Measurements from ENCODE around the gene LYZL1. TPM values are rescaled to one million over a fixed set of nuclear protein-coding genes. Genes with fewer than 3 reads are reported as not detected.
"Not testable (repeated sequence)": the region's sequence is repeated elsewhere in the genome, so short reads cannot be mapped to it uniquely, and the experiment has no call there.

LYZL1 gene
- polyA plus RNA-seq, 3 donors from 2014 or later = not detected

DNA sequence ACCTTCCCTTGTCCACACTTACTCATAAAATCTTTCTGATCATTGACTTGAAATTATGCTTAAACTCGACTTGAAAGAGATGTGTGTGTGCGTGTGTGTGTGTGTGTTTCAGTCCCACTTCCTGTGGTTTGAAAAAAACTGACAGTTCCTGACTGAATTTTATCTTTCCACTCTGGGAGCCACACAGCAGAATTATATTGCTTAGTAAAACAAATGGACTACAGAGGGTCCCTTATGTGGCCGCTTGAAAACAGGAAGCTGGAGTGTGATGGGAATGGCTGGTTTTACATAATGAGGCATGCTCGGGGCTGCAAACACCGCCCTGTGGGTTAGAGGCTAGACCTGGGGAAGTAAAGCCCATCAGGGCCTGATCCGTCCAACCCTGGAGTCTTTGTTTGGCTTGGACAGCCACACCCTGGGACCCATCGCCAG is 54.8 kb downstream of the LYZL1 start:
- H3K9me3 Mint-ChIP-seq = no peaks in the 10 kb centered on the region
- DNase-seq = no peak
- H3K4me1 Mint-ChIP-seq = no peaks in the 10 kb centered on the region
- no peaks in the 10 kb centered on the region for H3K36me3 Mint-ChIP-seq
- peaks cover 0 to 11% (median 1%) of the 10 kb centered on the region in 3 donors for H3K27me3 Mint-ChIP-seq (ENCODE audit: low read depth in 3 of 3)
- no peak overlapping the region for H3K27ac Mint-ChIP-seq
- no peak overlapping the region for H3K4me3 Mint-ChIP-seq

DNA sequence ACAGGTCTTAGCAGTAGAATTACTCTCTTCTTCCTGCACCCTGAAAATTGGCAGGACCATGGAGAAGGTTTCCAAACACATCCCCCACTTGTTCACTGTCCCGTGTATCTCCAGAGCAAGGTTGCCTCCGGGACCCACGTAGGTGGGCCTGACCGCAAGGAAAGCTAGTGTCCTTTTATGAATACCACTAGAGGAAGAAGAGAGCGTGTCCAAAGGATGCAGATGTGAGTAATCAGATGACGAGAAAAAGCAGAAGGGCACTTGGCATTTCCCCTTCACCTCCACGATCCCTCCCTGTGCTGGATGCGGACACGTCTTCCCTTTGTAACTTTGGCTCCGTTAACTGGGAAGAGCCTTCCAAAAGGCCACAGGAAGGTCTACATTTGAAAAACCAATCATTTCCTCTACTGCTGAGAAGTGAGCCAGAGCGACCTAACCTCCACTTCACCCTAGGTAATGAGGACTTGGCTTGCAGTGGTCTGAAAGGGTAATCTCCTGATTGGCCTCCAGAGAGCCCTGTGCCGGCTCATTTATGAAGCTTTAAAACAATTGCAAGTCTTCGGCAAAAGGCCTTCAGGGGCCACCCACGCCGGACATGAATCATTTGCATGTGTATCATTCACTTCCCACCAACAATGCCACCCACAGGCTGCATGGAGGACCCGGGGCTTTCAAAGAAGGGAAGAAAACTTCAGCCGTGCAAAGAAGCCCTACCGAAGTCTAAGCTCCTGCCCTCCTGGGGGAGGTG is 55.4 kb downstream of the LYZL1 start:
- Mint-ChIP-seq H3K27me3 (ENCODE audit: low read depth in 3 of 3) (peaks cover 0 to 11% (median 1%) of the 10 kb centered on the region in 3 donors), H3K9me3 (no peaks in the 10 kb centered on the region)

DNA sequence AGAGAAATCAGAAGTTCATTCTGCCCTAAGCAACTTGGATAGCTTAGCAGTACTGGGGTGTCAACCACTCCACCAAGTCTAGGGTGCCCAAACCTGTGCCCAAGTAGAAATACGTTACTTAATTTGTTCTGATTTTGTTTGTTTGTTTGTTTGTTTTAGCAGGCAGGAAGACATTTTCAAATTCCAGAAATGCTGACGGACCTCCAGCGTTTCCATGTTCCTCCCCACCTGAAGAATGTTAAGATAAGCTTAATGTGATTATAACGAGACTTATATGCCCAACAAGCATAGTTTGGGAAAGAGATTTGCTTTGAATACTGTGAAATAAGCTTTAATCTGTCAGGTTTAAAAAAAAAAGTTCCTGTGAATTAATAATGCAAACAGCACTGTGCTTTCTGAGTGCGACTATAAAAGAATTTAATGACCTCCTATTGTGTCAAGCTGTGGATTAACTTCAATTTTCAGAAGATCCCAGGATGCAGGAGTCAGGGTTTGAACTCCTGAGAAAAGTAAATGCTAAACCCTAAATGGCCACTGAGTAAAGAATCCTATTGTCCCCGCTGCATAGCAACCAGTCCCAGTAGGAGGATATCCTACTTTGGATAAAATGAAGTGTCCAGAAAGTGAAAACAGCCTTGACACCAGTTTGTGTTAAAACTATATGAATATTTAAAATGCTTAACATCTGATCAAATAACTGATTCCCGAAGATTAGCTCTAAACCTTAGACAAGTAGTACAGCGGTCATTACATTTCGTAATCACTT is 56.5 kb downstream of the LYZL1 start:
- H3K9me3 Mint-ChIP-seq = no peaks in the 10 kb centered on the region
- H3K36me3 Mint-ChIP-seq = no peaks in the 10 kb centered on the region

More for the DNA sequence above, 55.4 kb downstream of the LYZL1 start:
- Mint-ChIP-seq H3K36me3 (no peaks in the 10 kb centered on the region), H3K4me3 (no peak overlapping the region), H3K4me1 (no peaks in the 10 kb centered on the region), H3K27ac (no peak overlapping the region)
- no peak for DNase-seq

DNA sequence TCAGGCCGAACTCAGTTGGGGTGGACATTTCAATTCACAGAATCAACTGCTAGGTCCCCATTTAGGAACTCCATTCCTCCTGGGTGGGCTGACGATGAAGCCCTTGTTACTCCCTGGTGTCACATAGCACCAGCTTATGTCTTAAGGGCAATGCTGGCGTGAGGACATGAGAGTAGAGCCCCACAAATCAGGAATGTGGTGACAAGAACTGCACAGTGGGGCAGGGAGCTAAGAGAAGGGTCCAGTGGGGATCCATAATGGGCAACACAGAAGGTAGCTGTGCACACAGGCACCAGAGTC is 57.0 kb downstream of the LYZL1 start:
- no peak for DNase-seq
- no peak overlapping the region for H3K4me3 Mint-ChIP-seq
- H3K36me3 Mint-ChIP-seq = no peaks in the 10 kb centered on the region
- H3K27me3 Mint-ChIP-seq (ENCODE audit: low read depth in 3 of 3) = peaks cover 0 to 11% (median 3%) of the 10 kb centered on the region in 3 donors
- H3K9me3 Mint-ChIP-seq = no peaks in the 10 kb centered on the region
- H3K4me1 Mint-ChIP-seq = no peaks in the 10 kb centered on the region
- no peak overlapping the region for H3K27ac Mint-ChIP-seq

More for the DNA sequence above, 56.5 kb downstream of the LYZL1 start:
- H3K27ac Mint-ChIP-seq = no peak overlapping the region
- DNase-seq = no peak
- H3K4me3 Mint-ChIP-seq = no peak overlapping the region
- H3K4me1 Mint-ChIP-seq = no peaks in the 10 kb centered on the region
- H3K27me3 Mint-ChIP-seq (ENCODE audit: low read depth in 3 of 3) = peaks cover 0 to 11% (median 3%) of the 10 kb centered on the region in 3 donors

DNA sequence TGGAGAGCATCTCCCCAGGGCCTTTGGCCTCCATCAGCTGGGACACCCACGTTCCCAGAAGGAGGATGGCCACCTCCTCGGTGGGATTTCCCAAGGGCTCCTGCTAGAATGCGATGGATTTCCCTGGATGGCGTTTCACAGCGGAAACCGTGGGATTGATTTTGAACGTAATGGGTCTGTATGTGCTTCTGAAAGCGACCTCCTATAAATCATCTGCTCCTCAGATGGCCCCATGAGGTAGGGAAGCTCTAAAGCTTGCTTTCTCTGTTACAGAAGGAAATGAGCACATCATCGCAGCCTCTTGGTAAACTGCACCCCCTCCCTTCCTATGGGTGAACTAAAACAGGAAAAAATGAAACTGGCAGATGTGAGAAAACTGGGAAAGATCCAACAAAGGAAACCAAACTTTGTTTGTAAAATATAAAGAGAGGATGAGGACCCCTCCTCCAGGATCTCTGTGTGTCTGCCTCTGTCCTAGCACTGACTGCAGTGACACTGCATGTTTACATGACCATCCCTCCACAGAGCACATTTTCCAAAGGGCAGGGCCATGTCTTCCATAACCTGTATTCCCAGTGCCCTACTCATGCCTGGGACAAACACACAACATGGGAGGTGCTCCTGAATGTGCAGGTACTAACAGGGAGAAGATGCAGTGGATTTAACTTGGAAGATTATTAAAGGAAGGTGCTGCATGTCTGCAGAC is 57.6 kb downstream of the LYZL1 start:
- H3K27me3 Mint-ChIP-seq (ENCODE audit: low read depth in 3 of 3) = peaks cover 0 to 11% (median 3%) of the 10 kb centered on the region in 3 donors
- H3K27ac Mint-ChIP-seq = no peak overlapping the region
- no peaks in the 10 kb centered on the region for H3K4me1 Mint-ChIP-seq
- no peaks in the 10 kb centered on the region for H3K36me3 Mint-ChIP-seq
- H3K4me3 Mint-ChIP-seq = no peak overlapping the region
- no peaks in the 10 kb centered on the region for H3K9me3 Mint-ChIP-seq
- no peak for DNase-seq

DNA sequence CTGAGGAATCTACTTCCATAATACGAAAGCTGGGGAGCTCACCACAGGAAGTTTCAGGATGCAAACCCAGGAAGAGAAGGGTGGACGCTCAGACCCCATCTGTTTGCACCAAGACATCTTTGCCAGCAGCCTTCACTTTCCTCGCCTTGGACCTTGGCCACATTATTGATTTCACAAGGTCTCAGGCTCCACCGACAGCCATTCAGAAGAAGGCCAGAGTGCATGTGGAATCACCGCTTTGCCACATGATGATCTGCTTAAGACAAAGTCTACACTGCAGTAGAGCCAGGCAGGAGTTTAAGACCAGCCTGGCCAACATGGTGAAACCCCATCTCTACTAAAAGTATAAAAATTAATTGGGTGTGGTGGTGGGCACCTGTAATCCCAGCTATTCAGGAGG is 60.0 kb downstream of the LYZL1 start:
- H3K27ac Mint-ChIP-seq = no peak overlapping the region
- DNase-seq = no peak
- H3K36me3 Mint-ChIP-seq = no peaks in the 10 kb centered on the region
- no peak overlapping the region for H3K4me3 Mint-ChIP-seq
- no peaks in the 10 kb centered on the region for H3K9me3 Mint-ChIP-seq
- H3K27me3 Mint-ChIP-seq (ENCODE audit: low read depth in 3 of 3) = peaks cover 0 to 3% (median 3%) of the 10 kb centered on the region in 3 donors
- no peaks in the 10 kb centered on the region for H3K4me1 Mint-ChIP-seq

DNA sequence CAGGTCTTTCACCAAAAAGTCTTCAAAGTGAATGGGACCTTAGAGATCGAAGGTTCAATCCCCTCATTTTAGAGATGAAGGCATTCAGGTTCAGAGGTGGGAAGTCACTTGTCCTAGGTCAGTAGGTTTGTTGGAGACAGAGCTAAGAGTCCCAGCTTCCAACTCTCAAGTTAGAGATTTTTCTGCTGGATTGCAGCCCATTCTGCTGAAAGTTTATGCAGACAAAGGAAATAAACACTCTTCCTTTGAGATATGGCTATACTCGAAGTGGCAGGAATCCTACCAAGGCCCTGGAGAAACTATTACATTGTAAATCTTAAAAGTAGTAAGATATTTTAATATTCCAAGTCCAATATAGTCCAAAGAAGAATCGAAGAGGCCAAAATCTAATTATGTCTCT is 64.4 kb downstream of the LYZL1 start:
- Mint-ChIP-seq H3K36me3 (no peaks in the 10 kb centered on the region), H3K4me3 (no peak overlapping the region), H3K4me1 (no peaks in the 10 kb centered on the region), H3K27ac (no peak overlapping the region), H3K9me3 (no peaks in the 10 kb centered on the region), H3K27me3 (ENCODE audit: low read depth in 3 of 3) (peaks cover 0 to 2% (median under 1%) of the 10 kb centered on the region in 3 donors)
- DNase-seq = no peak

DNA sequence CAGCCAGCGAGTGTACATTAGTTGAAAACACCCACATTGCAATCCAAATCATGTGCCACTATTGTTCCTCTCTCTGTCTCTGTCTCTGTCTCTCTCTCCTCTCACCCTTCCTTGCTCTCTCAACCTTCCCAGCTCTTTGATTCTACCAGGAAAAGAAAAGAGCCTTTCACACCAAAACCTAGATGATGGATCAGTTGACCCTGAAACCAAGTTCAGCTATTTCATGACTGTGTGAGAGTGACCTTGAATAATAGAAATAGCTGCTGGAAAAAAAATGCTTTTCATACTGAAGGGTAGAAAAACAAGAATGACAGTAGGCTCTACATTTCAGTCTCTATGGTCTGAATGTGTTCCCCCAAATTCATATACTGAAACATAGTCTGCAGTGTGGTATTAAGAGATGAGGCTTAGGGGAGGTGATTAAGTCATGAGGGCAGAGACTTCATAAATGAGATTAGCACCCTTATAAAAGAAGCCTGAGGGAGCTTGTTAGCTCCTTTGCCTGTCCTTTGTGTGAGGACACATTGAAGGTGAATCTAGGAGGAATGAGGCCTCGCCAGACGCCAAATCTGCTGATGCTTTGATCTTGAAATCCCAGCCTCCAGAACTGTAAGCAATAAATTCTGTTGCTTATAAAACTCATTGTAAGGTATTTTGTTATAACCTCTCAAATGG is 65.2 kb downstream of the LYZL1 start:
- Mint-ChIP-seq H3K27ac (no peak overlapping the region), H3K36me3 (no peaks in the 10 kb centered on the region), H3K9me3 (no peaks in the 10 kb centered on the region), H3K4me3 (no peak overlapping the region), H3K27me3 (ENCODE audit: low read depth in 3 of 3) (peaks cover 0 to 2% (median 0%) of the 10 kb centered on the region in 3 donors), H3K4me1 (no peaks in the 10 kb centered on the region)
- no peak for DNase-seq

DNA sequence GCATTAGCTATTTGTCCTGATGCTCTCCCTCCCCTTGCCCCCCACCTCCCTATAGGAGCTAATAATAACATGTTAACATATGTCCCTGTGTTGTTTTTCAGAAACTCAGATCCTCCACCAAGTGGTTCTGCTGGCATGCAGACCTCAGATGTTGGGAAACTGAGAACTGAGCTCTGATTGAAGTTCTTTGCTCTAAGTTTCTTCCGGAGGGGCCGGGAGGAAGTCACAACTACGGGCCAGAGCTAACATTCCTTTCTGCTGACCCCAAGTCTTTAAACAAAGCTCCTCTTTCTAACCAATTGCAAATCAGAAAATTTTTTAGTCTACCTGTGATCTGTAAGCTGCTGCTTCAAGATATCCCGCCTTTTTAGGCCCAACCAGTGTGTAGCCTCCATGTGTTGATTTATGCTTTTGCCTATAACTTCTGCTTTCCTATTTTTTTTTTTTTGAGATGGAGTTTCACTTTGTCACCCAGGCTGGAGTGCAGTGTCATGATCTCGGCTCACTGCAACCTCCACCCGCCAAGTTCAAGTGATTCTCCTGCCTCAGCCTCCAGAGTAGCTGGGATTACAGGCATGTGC is 66.6 kb downstream of the LYZL1 start:
- Mint-ChIP-seq H3K27me3 (ENCODE audit: low read depth in 3 of 3) (no peaks in the 10 kb centered on the region), H3K36me3 (no peaks in the 10 kb centered on the region), H3K4me1 (no peaks in the 10 kb centered on the region), H3K9me3 (no peaks in the 10 kb centered on the region), H3K4me3 (no peak overlapping the region), H3K27ac (no peak overlapping the region)
- DNase-seq = no peak

DNA sequence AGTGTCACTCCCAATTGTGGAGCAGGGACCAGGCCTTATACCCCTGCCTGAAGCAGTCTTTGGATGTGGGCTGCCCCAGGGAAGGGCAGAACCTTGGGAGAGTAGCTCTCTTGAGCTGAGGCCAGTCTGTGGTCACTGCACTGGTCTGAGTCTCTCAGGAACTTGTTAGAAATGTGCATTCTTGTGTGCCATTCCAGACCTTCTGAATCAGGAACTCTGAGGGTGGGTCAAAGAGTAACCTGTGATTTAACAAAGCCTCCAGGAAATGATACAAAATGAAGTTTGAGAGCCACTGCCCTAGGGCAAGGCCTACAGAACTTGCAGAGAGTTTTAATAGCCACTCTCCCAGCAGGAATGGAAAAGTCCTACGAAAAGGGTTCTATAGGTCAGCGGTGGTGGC is 68.1 kb downstream of the LYZL1 start:
- H3K9me3 Mint-ChIP-seq = no peaks in the 10 kb centered on the region
- H3K27ac Mint-ChIP-seq = no peak overlapping the region

DNA sequence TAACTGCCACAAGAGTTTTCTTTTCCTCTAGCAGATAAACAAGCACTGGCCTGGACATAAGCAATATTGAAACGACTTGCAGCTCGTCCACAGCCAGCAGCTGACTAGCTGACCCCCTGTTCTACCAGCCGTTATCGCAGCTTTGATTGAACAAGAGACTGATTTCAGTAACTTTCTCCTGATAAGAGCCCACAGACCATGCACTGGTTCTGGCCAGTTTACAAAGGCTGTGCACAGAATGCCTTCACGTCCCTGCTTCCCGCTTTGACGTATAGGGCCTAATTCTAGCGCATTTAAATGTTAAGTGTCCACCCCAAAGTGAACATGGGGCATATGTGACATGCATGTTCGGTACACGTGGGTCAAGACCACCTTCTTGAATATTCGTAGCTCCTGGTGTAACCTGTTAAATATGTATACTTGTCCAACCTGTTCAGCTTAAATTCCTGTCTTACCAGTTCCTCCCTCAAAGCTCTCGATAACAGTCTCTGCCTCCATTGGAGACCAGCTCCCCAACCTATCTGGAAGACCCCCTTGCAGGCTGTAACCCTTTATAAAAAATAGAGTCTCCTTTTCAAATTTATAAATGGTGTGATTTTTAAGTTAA is 69.2 kb downstream of the LYZL1 start:
- no peak overlapping the region for H3K27ac Mint-ChIP-seq
- H3K4me1 Mint-ChIP-seq = no peaks in the 10 kb centered on the region
- H3K9me3 Mint-ChIP-seq = no peaks in the 10 kb centered on the region
- no peak for DNase-seq
- H3K4me3 Mint-ChIP-seq = no peak overlapping the region
- no peaks in the 10 kb centered on the region for H3K27me3 Mint-ChIP-seq (ENCODE audit: low read depth in 3 of 3)
- no peaks in the 10 kb centered on the region for H3K36me3 Mint-ChIP-seq

More for the DNA sequence above, 68.1 kb downstream of the LYZL1 start:
- DNase-seq = no peak
- no peaks in the 10 kb centered on the region for H3K36me3 Mint-ChIP-seq
- H3K4me1 Mint-ChIP-seq = no peaks in the 10 kb centered on the region
- H3K27me3 Mint-ChIP-seq (ENCODE audit: low read depth in 3 of 3) = no peaks in the 10 kb centered on the region
- no peak overlapping the region for H3K4me3 Mint-ChIP-seq

DNA sequence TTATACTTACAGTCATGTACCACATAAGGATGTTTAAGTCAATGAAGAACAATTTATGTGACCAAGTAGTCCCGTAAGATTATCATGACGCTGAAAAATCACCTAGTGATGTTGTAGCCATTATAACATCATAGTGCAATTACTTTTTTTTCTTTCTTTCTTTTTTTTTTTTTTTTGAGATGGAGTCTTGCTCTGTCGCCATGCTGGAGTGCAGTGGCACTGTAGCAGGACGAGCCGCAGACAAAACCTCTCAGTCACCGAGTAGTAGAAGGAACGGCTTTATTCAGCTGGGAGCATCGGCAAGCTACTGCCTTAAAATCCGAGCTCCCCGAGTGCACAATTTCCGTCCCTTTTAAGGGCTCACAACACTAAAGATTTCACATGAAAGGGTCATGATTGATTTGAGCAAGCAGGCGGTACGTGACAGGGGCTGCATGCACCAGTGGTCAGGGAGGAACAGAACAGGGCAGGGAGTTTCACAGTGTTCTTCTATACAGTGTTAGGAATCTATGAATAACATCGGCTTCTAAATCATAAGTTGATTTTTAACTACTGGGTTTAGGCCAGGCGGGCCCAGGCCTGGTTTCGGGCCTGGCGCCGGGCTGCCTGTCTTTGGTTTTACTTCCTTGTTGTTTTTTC is 71.5 kb downstream of the LYZL1 start:
- H3K36me3 Mint-ChIP-seq; DNase-seq; H3K27ac Mint-ChIP-seq; H3K9me3 Mint-ChIP-seq; H3K4me1 Mint-ChIP-seq; H3K27me3 Mint-ChIP-seq (ENCODE audit: low read depth in 3 of 3); H3K4me3 Mint-ChIP-seq: not testable (repeated sequence)
